ENCODE measurements around the gene CDH4. TPM values are rescaled to one million over a fixed set of nuclear protein-coding genes. Genes with fewer than 3 reads are reported as not detected.

CDH4 gene
- total RNA-seq, 6 experiments from 2014 or later, result 5.8 to 12.8 (median 10.9) TPM

- Mint-ChIP-seq H3K27me3 (ENCODE audit: insufficient read depth) (peaks cover 2% of the 10 kb centered on the region; the same call in 1 of the 2 replicates), H3K9me3 (no peaks in the 10 kb centered on the region; the same call in 1 of the 2 replicates), H3K27ac (no peak overlapping the region), H3K4me1 (ENCODE audit: low read depth) (peaks cover 21% of the 10 kb centered on the region), H3K4me3 (no peak overlapping the region), H3K36me3 (ENCODE audit: low read depth) (peaks cover 5% of the 10 kb centered on the region)
- TF ChIP-seq CTCF (IDR thresholded peaks at IDR 0.05), result no peak
- no peak for DNase-seq
These were observed 45.9 kb downstream of the CDH4 start for GRCh38 chr20:61297986-61298385.

- Mint-ChIP-seq H3K4me1 (ENCODE audit: low read depth) (peaks cover 21% of the 10 kb centered on the region), H3K36me3 (ENCODE audit: low read depth) (peaks cover 5% of the 10 kb centered on the region), H3K4me3 (no peak overlapping the region), H3K27ac (no peak overlapping the region), H3K27me3 (ENCODE audit: insufficient read depth) (peaks cover 2% of the 10 kb centered on the region; the same call in 1 of the 2 replicates), H3K9me3 (no peaks in the 10 kb centered on the region; the same call in 1 of the 2 replicates)
- no peak for DNase-seq
- TF ChIP-seq CTCF (IDR thresholded peaks at IDR 0.05), result no peak
These were observed 46.6 kb downstream of the CDH4 start for GRCh38 chr20:61298661-61299060.

- TF ChIP-seq CTCF (IDR thresholded peaks at IDR 0.05), result no peak
- peaks cover 21% of the 10 kb centered on the region for H3K4me1 Mint-ChIP-seq (ENCODE audit: low read depth)
- H3K9me3 Mint-ChIP-seq, result no peaks in the 10 kb centered on the region; the same call in 1 of the 2 replicates
These were observed 47.0 kb downstream of the CDH4 start for GRCh38 chr20:61299104-61299503.

GRCh38 chr20:61299618-61300017 is 47.6 kb downstream of the CDH4 start:
- DNase-seq, result no peak
- H3K27ac Mint-ChIP-seq, result no peak overlapping the region
- peaks cover 5% of the 10 kb centered on the region for H3K36me3 Mint-ChIP-seq (ENCODE audit: low read depth)
- peaks cover 21% of the 10 kb centered on the region for H3K4me1 Mint-ChIP-seq (ENCODE audit: low read depth)
- peaks cover 2% of the 10 kb centered on the region; the same call in 1 of the 2 replicates for H3K27me3 Mint-ChIP-seq (ENCODE audit: insufficient read depth)
- no peak for TF ChIP-seq CTCF (IDR thresholded peaks at IDR 0.05)
- H3K9me3 Mint-ChIP-seq, result no peaks in the 10 kb centered on the region; the same call in 1 of the 2 replicates
- H3K4me3 Mint-ChIP-seq, result no peak overlapping the region

More at GRCh38 chr20:61299104-61299503, 47.0 kb downstream of the CDH4 start:
- DNase-seq, result no peak
- Mint-ChIP-seq H3K27ac (no peak overlapping the region), H3K36me3 (ENCODE audit: low read depth) (peaks cover 5% of the 10 kb centered on the region), H3K4me3 (no peak overlapping the region), H3K27me3 (ENCODE audit: insufficient read depth) (peaks cover 2% of the 10 kb centered on the region; the same call in 1 of the 2 replicates)

GRCh38 chr20:61300293-61300692 is 48.2 kb downstream of the CDH4 start:
- Mint-ChIP-seq H3K36me3 (ENCODE audit: low read depth) (no peaks in the 10 kb centered on the region; the same call in 1 of the 2 replicates), H3K27ac (no peak overlapping the region), H3K4me3 (no peak overlapping the region), H3K4me1 (ENCODE audit: low read depth) (peaks cover 14% of the 10 kb centered on the region), H3K27me3 (ENCODE audit: insufficient read depth) (peaks cover 2% of the 10 kb centered on the region; the same call in 1 of the 2 replicates), H3K9me3 (no peaks in the 10 kb centered on the region; the same call in 1 of the 2 replicates)
- DNase-seq, result no peak
- no peak for TF ChIP-seq CTCF (IDR thresholded peaks at IDR 0.05)
